Keratinocyte (primary cell): Measurements from ENCODE around the gene MLLT6. TPM values are rescaled to one million over a fixed set of nuclear protein-coding genes. Genes with fewer than 3 reads are reported as not detected.

Experiments
- DNase-seq: peaks from one replicate; pipeline ENCODE4 v3.0.0-alpha.2; 2011; ENCODE audit warnings: low read depth, missing footprints, low spot score
- FAIRE-seq: peaks from 2 replicates; lab custom pipeline; 2011; peaks lifted over from hg19 to GRCh38; lab: Jason Lieb, UNC
- H2AFZ ChIP-seq: 2 replicates; pipeline ENCODE4 v1.6.0; 2012; ENCODE audit warnings: low read length, control low read depth, inconsistent platforms; ENCODE audit not compliant: control insufficient read depth
- H3K27ac ChIP-seq: 2 replicates; pipeline ENCODE4 v1.5.1; 2011; ENCODE audit warnings: low read length; ENCODE audit not compliant: control insufficient read depth, insufficient read depth
- H3K27me3 ChIP-seq: 3 replicates; pipeline ENCODE4 v1.6.0; 2011; ENCODE audit warnings: low read length; ENCODE audit not compliant: control insufficient read depth, insufficient read depth; ENCODE audit errors: extremely low read depth
- H3K36me3 ChIP-seq, 2 experiments: 2 replicates in 1 of 2; 3 replicates in 1 of 2; pipeline ENCODE4 v1.5.1; 2011; ENCODE audit warnings: low read length in 2 of 2, mild to moderate bottlenecking in 1 of 2; ENCODE audit not compliant: control insufficient read depth in 2 of 2, insufficient read depth in 2 of 2; ENCODE audit errors: extremely low read depth in 1 of 2
- H3K4me1 ChIP-seq: 3 replicates; pipeline ENCODE4 v1.5.1; 2011; ENCODE audit warnings: low read length; ENCODE audit not compliant: control insufficient read depth, insufficient read depth; ENCODE audit errors: extremely low read depth
- H3K4me2 ChIP-seq: 3 replicates; pipeline ENCODE4 v1.6.0; 2011; ENCODE audit warnings: low read depth, low read length; ENCODE audit not compliant: control insufficient read depth, insufficient read depth; ENCODE audit errors: extremely low read depth
- H3K4me3 ChIP-seq, 3 experiments: fragments of 200-600 bp in 1 of 3; sonication (generic) in 1 of 3; 2 replicates in 2 of 3; 3 replicates in 1 of 3; pipeline ENCODE4 v1.5.1; 2011 to 2016; ENCODE audit warnings: low read length in 3 of 3, mild to moderate bottlenecking in 3 of 3, control low read depth in 2 of 3, inconsistent platforms in 1 of 3, low read depth in 1 of 3, mixed read lengths in 1 of 3, mixed run types in 1 of 3, moderate library complexity in 1 of 3; ENCODE audit not compliant: control insufficient read depth in 2 of 3, insufficient read depth in 2 of 3; ENCODE audit errors: extremely low read depth in 1 of 3
- H3K79me2 ChIP-seq: 2 replicates; pipeline ENCODE4 v1.6.0; 2012; ENCODE audit warnings: low read length; ENCODE audit not compliant: control insufficient read depth, insufficient read depth
- H3K9ac ChIP-seq: 3 replicates; pipeline ENCODE4 v1.6.0; 2011; ENCODE audit warnings: low read length; ENCODE audit not compliant: control insufficient read depth, insufficient read depth; ENCODE audit errors: extremely low read depth
- H3K9me1 ChIP-seq: 3 replicates; pipeline ENCODE4 v1.6.0; 2011; ENCODE audit warnings: low read length; ENCODE audit not compliant: control insufficient read depth, insufficient read depth; ENCODE audit errors: extremely low read depth
- H3K9me3 ChIP-seq: 2 replicates; pipeline ENCODE4 v1.5.1; 2012; ENCODE audit warnings: low read depth, low read length; ENCODE audit not compliant: control insufficient read depth
- H4K20me1 ChIP-seq: 3 replicates; pipeline ENCODE4 v1.6.0; 2011; ENCODE audit warnings: low read length; ENCODE audit not compliant: control insufficient read depth, insufficient read depth; ENCODE audit errors: extremely low read depth
- CTCF ChIP-seq, 3 experiments: IDR thresholded peaks in 1 of 3; conservative IDR thresholded peaks in 1 of 3; optimal IDR thresholded peaks in 1 of 3; 2 replicates in 2 of 3; 3 replicates in 1 of 3; pipeline versions ENCODE3 to v1.5.1; 2011; ENCODE audit warnings: low read length in 3 of 3, mild to moderate bottlenecking in 3 of 3, moderate library complexity in 2 of 3, control low read depth in 1 of 3, inconsistent platforms in 1 of 3; ENCODE audit not compliant: insufficient read depth in 2 of 3; ENCODE audit errors: extremely low read depth in 1 of 3
- EZH2 ChIP-seq: IDR thresholded peaks from one replicate; pipeline ENCODE4 v1.6.1; 2012; ENCODE audit warnings: inconsistent platforms, mild to moderate bottlenecking, low read length, moderate library complexity
- dilution Hi-C: fragments of 300-500 bp; cut with MboI; formaldehyde crosslinking; loops from one replicate; pipeline ENCODE4 v1.7.0; 2020; ENCODE audit warnings: low sequenced_read_pairs; ENCODE audit not compliant: extremely low pct_ligation_motif_present
- polyA plus RNA-seq, 5 experiments: library from polyadenylated mRNA; depleted of rRNA in 3 of 5; stranded (reverse) in 3 of 5; stranded (forward) in 1 of 5; unstranded in 1 of 5; fragments of >200 nt; gene quantifications; 1 replicate in 1 of 5; 2 replicates in 3 of 5; 3 replicates in 1 of 5; pipeline versions ENCODE4 v1.2.1 to v1.2.3, GENCODE V29; 2011 to 2012; ENCODE audit warnings: missing spikeins in 2 of 5, low read depth in 1 of 5, low replicate concordance in 1 of 5

MLLT6 gene
- polyA plus RNA-seq, 1 donor (not counting 4 experiments of a cell fraction or from before 2014, with no cell fraction given), result 17.4 TPM

GRCh38 chr17:38709864-38710603 lies 5.0 kb downstream of the MLLT6 start:
- H3K4me2 ChIP-seq, result no peak overlapping the region
- H3K9me3 ChIP-seq, result no peaks in the 10 kb centered on the region
- peaks cover 18 to 27% of the 10 kb centered on the region in 2 experiments for H3K36me3 ChIP-seq
- H3K4me1 ChIP-seq, result peaks cover 6% of the 10 kb centered on the region
- TF ChIP-seq CTCF (optimal IDR thresholded peaks at IDR 0.05 in 1 of 3, IDR thresholded peaks at IDR 0.05 in 1 of 3, conservative IDR thresholded peaks at IDR 0.05 in 1 of 3; ENCODE audit: extremely low read depth in 1 of 3, insufficient read depth in 2 of 3, low read length in 3 of 3) (no peak), EZH2 (no peak)
- FAIRE-seq (no peak), DNase-seq (no peak)
- dilution Hi-C loops, result no loop called here
- H4K20me1 ChIP-seq, result no peaks in the 10 kb centered on the region
- H3K27me3 ChIP-seq, result no peaks in the 10 kb centered on the region
- no peak overlapping the region for H3K27ac ChIP-seq
- no peak overlapping the region for H2AFZ ChIP-seq
- no peaks in the 10 kb centered on the region for H3K9me1 ChIP-seq
- H3K9ac ChIP-seq, result no peak overlapping the region
- no peak overlapping the region for H3K4me3 ChIP-seq
- no peaks in the 10 kb centered on the region for H3K79me2 ChIP-seq

DNA sequence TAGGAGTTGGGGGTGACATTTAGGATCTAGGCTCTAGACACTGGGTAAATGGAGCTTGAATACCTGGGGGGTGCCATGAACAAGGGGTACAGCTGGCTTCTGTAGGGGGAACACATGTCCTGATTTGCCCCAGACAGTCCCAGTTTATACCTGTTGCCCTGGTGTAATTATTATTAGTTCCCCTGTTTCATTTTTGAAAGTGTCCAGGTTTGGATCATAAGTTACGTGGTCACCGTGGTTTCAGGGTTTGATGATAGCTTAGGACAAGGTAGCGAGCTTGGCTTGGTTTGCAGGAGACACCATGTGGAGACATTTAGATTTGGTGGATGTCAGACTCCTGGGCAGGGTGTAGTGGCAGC lies 5.5 kb downstream of the MLLT6 start:
- H3K4me3 ChIP-seq, result no peak overlapping the region
- no peaks in the 10 kb centered on the region for H3K79me2 ChIP-seq
- no peak overlapping the region for H3K9ac ChIP-seq
- H3K9me1 ChIP-seq, result no peaks in the 10 kb centered on the region
- no peak overlapping the region for H3K4me2 ChIP-seq
- peaks cover 18 to 27% of the 10 kb centered on the region in 2 experiments for H3K36me3 ChIP-seq
- H4K20me1 ChIP-seq, result no peaks in the 10 kb centered on the region
- no peaks in the 10 kb centered on the region for H3K9me3 ChIP-seq
- no peak for TF ChIP-seq CTCF (optimal IDR thresholded peaks at IDR 0.05 in 1 of 3, IDR thresholded peaks at IDR 0.05 in 1 of 3, conservative IDR thresholded peaks at IDR 0.05 in 1 of 3; ENCODE audit: extremely low read depth in 1 of 3, insufficient read depth in 2 of 3, low read length in 3 of 3)
- TF ChIP-seq EZH2, result no peak
- dilution Hi-C loops, result no loop called here
- peaks cover 6% of the 10 kb centered on the region for H3K4me1 ChIP-seq
- no peak overlapping the region for H3K27ac ChIP-seq
- DNase-seq (no peak), FAIRE-seq (no peak)
- no peak overlapping the region for H2AFZ ChIP-seq
- H3K27me3 ChIP-seq, result no peaks in the 10 kb centered on the region
